Smooth muscle cell (in vitro differentiated cells): ENCODE data around the gene LMNA. TPM values are rescaled to one million over a fixed set of nuclear protein-coding genes. Genes with fewer than 3 reads are reported as not detected.

ENCODE experiments used
- DNase-seq: peaks from one replicate; lab custom pipeline; 2025; ENCODE audit not compliant: unreplicated experiment; lab: John Stamatoyannopoulos, UW
- H2AFZ ChIP-seq: fragments of 200-600 bp; sonication (generic); 2 replicates; pipeline ENCODE4 v1.6.0; 2016; ENCODE audit warnings: antibody characterized with exemption, low read depth, mild to moderate bottlenecking
- H3F3A ChIP-seq: fragments of 200-600 bp; sonication (generic); 2 replicates; pipeline ENCODE4 v1.6.0; 2017; ENCODE audit warnings: antibody characterized with exemption, low read depth
- H3K27ac ChIP-seq: fragments of 200-600 bp; sonication (generic); 2 replicates; pipeline ENCODE4 v1.5.1; 2016; ENCODE audit warnings: low read depth, mild to moderate bottlenecking
- H3K27me3 ChIP-seq: fragments of 200-600 bp; sonication (generic); 2 replicates; pipeline ENCODE4 v1.6.1; 2016; ENCODE audit warnings: low read depth, mild to moderate bottlenecking
- H3K36me3 ChIP-seq: fragments of 200-600 bp; sonication (generic); 2 replicates; pipeline ENCODE4 v1.5.1; 2016; ENCODE audit warnings: low read depth
- H3K4me1 ChIP-seq: fragments of 200-600 bp; sonication (generic); 2 replicates; pipeline ENCODE4 v1.5.1; 2016; ENCODE audit warnings: low read depth
- H3K4me2 ChIP-seq: fragments of 200-600 bp; sonication (generic); 2 replicates; pipeline ENCODE4 v1.6.0; 2016; ENCODE audit warnings: mild to moderate bottlenecking
- H3K4me3 ChIP-seq: fragments of 200-600 bp; sonication (generic); 2 replicates; pipeline ENCODE4 v1.5.1; 2016; ENCODE audit warnings: mild to moderate bottlenecking
- H3K79me2 ChIP-seq: fragments of 200-600 bp; sonication (generic); 2 replicates; pipeline ENCODE4 v1.6.0; 2016; ENCODE audit warnings: low read depth, mild to moderate bottlenecking
- H3K9ac ChIP-seq: fragments of 200-600 bp; sonication (generic); 2 replicates; pipeline ENCODE4 v1.6.0; 2016; ENCODE audit warnings: low read depth
- H3K9me3 ChIP-seq: fragments of 200-600 bp; sonication (generic); replicated peaks from 2 replicates; pipeline ENCODE4 v1.5.1; 2016; ENCODE audit warnings: low read depth
- H4K20me1 ChIP-seq: fragments of 200-600 bp; sonication (generic); 2 replicates; pipeline ENCODE4 v1.6.0; 2016; ENCODE audit warnings: low read depth
- CTCF ChIP-seq: fragments of 200-600 bp; sonication (generic); IDR thresholded peaks from 2 replicates; pipeline ENCODE4 v1.5.1; 2017; ENCODE audit warnings: borderline replicate concordance, mild to moderate bottlenecking, antibody characterized with exemption; ENCODE audit not compliant: insufficient read depth, poor library complexity, severe bottlenecking
- WGBS: methylation state at CpG from one replicate; pipeline ENCODE4 v1.1.7; 2016; ENCODE audit warnings: low lambda C conversion rate; 5-methylcytosine and 5-hydroxymethylcytosine counted together
- polyA plus RNA-seq: library from polyadenylated mRNA; unstranded; fragments of >200 nt; fragmentation: Nextera tagmentation; extraction: Ambion mirVana; gene quantifications from 2 replicates; pipeline ENCODE4 v1.2.1, GENCODE V29; 2016
- total RNA-seq: library from RNA; depleted of rRNA; stranded (reverse); fragments of >200 nt; gene quantifications from 2 replicates; pipeline ENCODE4 v1.2.3, GENCODE V29; 2014

LMNA gene
- total and polyA plus RNA-seq, 2 experiments from 2014 or later: 256 to 626 TPM

- H3K4me2 ChIP-seq: no peak overlapping the region
- H3K4me1 ChIP-seq: no peaks in the 10 kb centered on the region
- H4K20me1 ChIP-seq: no peaks in the 10 kb centered on the region
- no peak for DNase-seq
- H3K79me2 ChIP-seq: no peaks in the 10 kb centered on the region
- no peaks in the 10 kb centered on the region for H3F3A ChIP-seq
- H3K27me3 ChIP-seq: no peaks in the 10 kb centered on the region
- no peak overlapping the region for H3K4me3 ChIP-seq
- TF ChIP-seq CTCF: no peak
- 79% methylated on average over 9 of the region's 9 CpGs for WGBS
- H2AFZ ChIP-seq: no peak overlapping the region
- no peaks in the 10 kb centered on the region for H3K9me3 ChIP-seq
- no peaks in the 10 kb centered on the region for H3K36me3 ChIP-seq
- no peak overlapping the region for H3K27ac ChIP-seq
- no peak overlapping the region for H3K9ac ChIP-seq
These were observed 58.4 kb downstream of the LMNA start for GRCh38 chr1:156172696-156173470.

- Histone ChIP-seq H2AFZ (no peak overlapping the region), H3K4me3 (no peak overlapping the region), H4K20me1 (no peaks in the 10 kb centered on the region), H3K4me2 (no peak overlapping the region), H3F3A (no peaks in the 10 kb centered on the region), H3K36me3 (no peaks in the 10 kb centered on the region), H3K27me3 (no peaks in the 10 kb centered on the region), H3K79me2 (no peaks in the 10 kb centered on the region), H3K9ac (no peak overlapping the region), H3K4me1 (peaks cover 4% of the 10 kb centered on the region), H3K9me3 (no peaks in the 10 kb centered on the region), H3K27ac (no peak overlapping the region)
- no peak for TF ChIP-seq CTCF
- 91% methylated on average over 12 of the region's 12 CpGs for WGBS
- no peak for DNase-seq
These were observed 62.2 kb downstream of the LMNA start for GRCh38 chr1:156176610-156177210.

- H3K4me3 ChIP-seq: no peak overlapping the region
- TF ChIP-seq CTCF: no peak
- H3K79me2 ChIP-seq: no peaks in the 10 kb centered on the region
- no peaks in the 10 kb centered on the region for H3F3A ChIP-seq
- 88% methylated on average over 7 of the region's 7 CpGs for WGBS
- no peaks in the 10 kb centered on the region for H4K20me1 ChIP-seq
- H3K36me3 ChIP-seq: no peaks in the 10 kb centered on the region
- peaks cover 4% of the 10 kb centered on the region for H3K4me1 ChIP-seq
- no peak overlapping the region for H3K9ac ChIP-seq
- no peak overlapping the region for H3K4me2 ChIP-seq
- no peak overlapping the region for H3K27ac ChIP-seq
- no peak overlapping the region for H2AFZ ChIP-seq
- H3K27me3 ChIP-seq: no peaks in the 10 kb centered on the region
- no peaks in the 10 kb centered on the region for H3K9me3 ChIP-seq
- no peak for DNase-seq
These were observed 63.6 kb downstream of the LMNA start for GRCh38 chr1:156177919-156178654.
